Dendritic cell treated with granulocyte-macrophage colony-stimulating factor and Interleukin-4, amounts not matched to agents 40 ng/mL and 50 ng/mL, for 4 days (primary cell): Measurements from ENCODE around the gene YARS1.

Source experiments
- H3K27ac Mint-ChIP-seq: one replicate; pipeline ENCODE4 v1.8.0; 2022; ENCODE audit warnings: mild to moderate bottlenecking, mixed read lengths
- H3K27me3 Mint-ChIP-seq: one replicate; pipeline ENCODE4 v1.8.0; 2022; ENCODE audit warnings: mild to moderate bottlenecking, mixed read lengths
- H3K36me3 Mint-ChIP-seq: one replicate; pipeline ENCODE4 v1.8.0; 2022; ENCODE audit warnings: low read depth, mixed read lengths
- H3K4me1 Mint-ChIP-seq: one replicate; pipeline ENCODE4 v1.8.0; 2022; ENCODE audit warnings: low read depth, mixed read lengths
- H3K4me3 Mint-ChIP-seq: one replicate; pipeline ENCODE4 v1.8.0; 2022; ENCODE audit warnings: mild to moderate bottlenecking, moderate library complexity, mixed read lengths
- H3K9me3 Mint-ChIP-seq: one replicate; pipeline ENCODE4 v1.8.0; 2022; ENCODE audit warnings: mixed read lengths
- intact Hi-C: fragments of 100-400 bp; cut with micrococcal nuclease; formaldehyde crosslinking; loops from one replicate; pipeline ENCODE4 v1.15.0; 2022

Gene YARS1

DNA sequence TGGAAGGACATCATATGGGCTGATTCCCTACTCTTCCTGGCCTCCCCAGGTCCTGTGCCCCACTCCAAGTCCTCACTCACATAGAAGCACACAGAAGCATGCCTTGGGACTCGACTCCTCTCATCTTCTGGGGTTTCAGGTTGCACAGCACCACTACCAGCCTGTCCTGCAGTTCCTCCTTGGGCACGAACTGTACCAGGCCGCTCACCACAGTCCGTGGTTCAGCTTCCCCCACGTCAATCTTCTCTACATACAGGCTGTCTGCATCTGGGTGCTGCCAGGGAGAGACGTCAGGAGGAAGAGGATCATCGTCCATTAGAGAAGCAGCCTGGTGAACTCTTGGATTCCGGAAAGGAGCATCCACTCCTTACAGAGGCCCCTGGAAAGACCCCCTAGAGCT, 37.2 kb downstream of the YARS1 start:
- intact Hi-C loops = no loop called here
- no peak overlapping the region for H3K4me3 Mint-ChIP-seq
- H3K27me3 Mint-ChIP-seq = no peaks in the 10 kb centered on the region
- peaks cover 10% of the 10 kb centered on the region for H3K4me1 Mint-ChIP-seq
- no peaks in the 10 kb centered on the region for H3K9me3 Mint-ChIP-seq
- no peak overlapping the region for H3K27ac Mint-ChIP-seq
- H3K36me3 Mint-ChIP-seq = peaks cover 98% of the 10 kb centered on the region

DNA sequence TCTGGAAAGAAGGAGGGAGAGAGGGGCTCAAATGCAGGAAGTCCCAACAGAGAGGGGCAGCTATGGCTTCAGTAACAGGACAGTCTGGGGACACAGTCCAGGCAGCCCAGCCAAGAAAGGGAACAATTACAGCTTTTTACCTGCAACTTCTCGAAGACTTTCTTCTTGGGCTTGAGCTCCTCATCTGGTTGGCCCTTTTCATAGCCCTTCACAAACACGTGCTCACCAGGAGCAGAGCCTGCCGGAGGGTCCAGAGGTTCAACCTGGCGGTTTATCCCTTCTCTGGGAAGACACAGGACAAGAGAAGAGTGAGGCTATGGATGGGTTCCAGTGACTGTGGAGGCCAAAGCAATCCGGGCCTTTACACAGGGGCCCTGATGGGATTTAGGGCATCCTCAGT, 37.9 kb downstream of the YARS1 start:
- Mint-ChIP-seq H3K4me1 (peaks cover 13% of the 10 kb centered on the region), H3K27ac (no peak overlapping the region), H3K9me3 (no peaks in the 10 kb centered on the region), H3K4me3 (no peak overlapping the region), H3K36me3 (peaks cover 98% of the 10 kb centered on the region), H3K27me3 (no peaks in the 10 kb centered on the region)
- intact Hi-C loops = no loop called here

DNA sequence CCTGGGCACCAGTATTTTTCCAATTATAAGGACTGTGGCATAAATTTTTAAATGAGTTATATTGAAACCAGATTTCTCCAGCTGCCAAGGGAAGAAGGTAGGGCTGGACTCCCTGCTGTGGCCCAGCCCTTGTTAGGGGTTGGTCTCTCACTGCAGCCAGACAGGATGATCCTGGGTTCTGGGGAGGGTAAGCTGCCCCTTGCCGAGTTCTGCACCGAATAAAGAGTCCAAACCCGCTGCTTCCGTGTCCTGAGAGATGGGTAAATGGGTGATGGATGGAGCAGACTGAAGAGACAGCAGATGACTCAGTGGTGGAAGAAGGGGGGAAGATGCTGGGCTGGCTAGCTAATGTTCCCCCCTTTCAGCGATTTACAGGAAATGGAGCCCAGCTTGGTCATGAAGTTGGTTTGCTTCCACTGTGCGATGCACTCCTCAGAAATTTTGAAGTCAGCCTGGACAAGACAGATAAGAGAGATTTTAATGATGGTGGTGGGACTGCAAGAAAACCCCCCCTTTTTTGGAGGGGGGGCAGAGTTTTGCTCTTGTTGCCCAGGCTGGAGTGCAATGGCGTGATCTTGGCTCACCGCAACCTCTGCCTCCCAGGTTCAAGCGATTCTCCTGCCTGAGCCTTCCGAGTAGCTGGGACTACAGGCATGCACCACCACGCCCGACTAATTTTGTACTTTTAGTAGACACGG, 41.4 kb downstream of the YARS1 start:
- Mint-ChIP-seq H3K27ac (no peak overlapping the region), H3K4me3 (no peak overlapping the region), H3K9me3 (no peaks in the 10 kb centered on the region), H3K36me3 (peaks cover 98% of the 10 kb centered on the region), H3K27me3 (no peaks in the 10 kb centered on the region), H3K4me1 (peaks cover 17% of the 10 kb centered on the region)
- intact Hi-C loops = no loop called here

DNA sequence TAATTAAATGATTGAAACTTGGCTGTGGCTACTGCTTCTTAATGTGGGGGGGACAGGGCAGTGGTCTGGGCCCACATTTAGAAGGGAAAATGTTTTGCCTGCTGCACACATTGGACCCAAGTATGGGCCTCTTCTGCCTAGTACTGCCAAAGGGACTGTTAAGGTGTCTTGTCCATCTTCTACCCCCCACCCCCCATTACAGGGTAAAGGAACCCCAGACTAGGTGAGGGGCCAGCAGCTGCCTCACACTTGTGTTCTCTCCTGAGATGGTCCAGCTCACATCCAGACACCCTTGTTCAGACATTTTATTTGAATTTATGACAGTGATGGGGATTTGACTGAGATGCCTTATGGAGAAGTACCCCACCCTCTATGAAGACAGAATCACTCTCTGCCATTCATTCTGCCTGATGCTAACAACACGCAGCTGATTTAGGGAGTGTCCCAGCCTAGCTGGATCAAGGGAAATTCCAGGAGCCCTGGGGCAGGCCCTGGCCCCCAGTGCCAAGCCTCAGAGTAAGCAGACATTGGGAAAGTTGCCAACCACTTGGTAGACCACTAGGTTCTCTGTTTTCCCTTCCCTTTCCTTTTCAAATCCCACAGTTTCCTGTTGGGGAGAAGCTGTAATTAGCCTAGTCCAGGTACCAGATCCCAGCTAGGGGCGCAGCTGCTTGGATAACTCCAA, 42.1 kb downstream of the YARS1 start:
- H3K36me3 Mint-ChIP-seq = peaks cover 98% of the 10 kb centered on the region
- no peak overlapping the region for H3K4me3 Mint-ChIP-seq
- no peak overlapping the region for H3K27ac Mint-ChIP-seq
- intact Hi-C loops = no loop called here
- peaks cover 17% of the 10 kb centered on the region for H3K4me1 Mint-ChIP-seq
- H3K9me3 Mint-ChIP-seq = no peaks in the 10 kb centered on the region
- H3K27me3 Mint-ChIP-seq = no peaks in the 10 kb centered on the region

DNA sequence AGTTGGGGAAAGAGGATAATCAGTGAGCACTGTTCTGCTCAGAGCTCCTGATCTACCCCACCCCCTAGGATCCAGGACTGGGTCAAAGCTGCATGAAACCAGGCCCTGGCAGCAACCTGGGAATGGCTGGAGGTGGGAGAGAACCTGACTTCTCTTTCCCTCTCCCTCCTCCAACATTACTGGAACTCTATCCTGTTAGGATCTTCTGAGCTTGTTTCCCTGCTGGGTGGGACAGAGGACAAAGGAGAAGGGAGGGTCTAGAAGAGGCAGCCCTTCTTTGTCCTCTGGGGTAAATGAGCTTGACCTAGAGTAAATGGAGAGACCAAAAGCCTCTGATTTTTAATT, 42.7 kb downstream of the YARS1 start:
- Mint-ChIP-seq H3K36me3 (peaks cover 98% of the 10 kb centered on the region), H3K9me3 (no peaks in the 10 kb centered on the region), H3K27ac (no peak overlapping the region), H3K4me1 (peaks cover 17% of the 10 kb centered on the region), H3K4me3 (no peak overlapping the region), H3K27me3 (no peaks in the 10 kb centered on the region)
- intact Hi-C loops = no loop called here

DNA sequence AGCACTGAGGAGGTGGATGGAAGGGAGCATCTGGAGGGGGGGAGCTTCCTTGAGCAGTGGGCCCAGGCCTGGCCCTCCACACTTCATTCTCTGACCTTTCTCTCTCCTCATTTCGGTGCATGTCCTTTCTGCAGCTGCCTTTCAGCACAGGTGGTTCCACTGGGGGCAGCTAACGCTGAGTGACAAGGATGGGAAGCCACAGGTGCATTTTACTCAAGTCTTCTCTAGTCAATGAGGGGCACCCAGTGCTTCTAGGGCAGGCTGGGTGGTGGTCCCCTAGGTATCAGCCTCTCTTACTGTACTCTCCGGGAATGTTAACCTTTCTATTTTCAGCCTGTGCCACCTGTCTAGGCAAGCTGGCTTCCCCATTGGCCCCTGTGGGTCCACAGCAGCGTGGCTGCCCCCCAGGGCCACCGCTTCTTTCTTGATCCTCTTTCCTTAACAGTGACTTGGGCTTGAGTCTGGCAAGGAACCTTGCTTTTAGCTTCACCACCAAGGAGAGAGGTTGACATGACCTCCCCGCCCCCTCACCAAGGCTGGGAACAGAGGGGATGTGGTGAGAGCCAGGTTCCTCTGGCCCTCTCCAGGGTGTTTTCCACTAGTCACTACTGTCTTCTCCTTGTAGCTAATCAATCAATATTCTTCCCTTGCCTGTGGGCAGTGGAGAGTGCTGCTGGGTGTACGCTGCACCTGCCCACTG, 43.2 kb downstream of the YARS1 start:
- Mint-ChIP-seq H3K4me1 (peaks cover 17% of the 10 kb centered on the region), H3K4me3 (no peak overlapping the region), H3K9me3 (no peaks in the 10 kb centered on the region), H3K36me3 (peaks cover 98% of the 10 kb centered on the region), H3K27me3 (no peaks in the 10 kb centered on the region), H3K27ac (no peak overlapping the region)
- intact Hi-C loops = loop anchor here (1.0 kb wide), 2 partner anchors 62 to 254 kb away; no protein-coding TSS in a partner anchor

DNA sequence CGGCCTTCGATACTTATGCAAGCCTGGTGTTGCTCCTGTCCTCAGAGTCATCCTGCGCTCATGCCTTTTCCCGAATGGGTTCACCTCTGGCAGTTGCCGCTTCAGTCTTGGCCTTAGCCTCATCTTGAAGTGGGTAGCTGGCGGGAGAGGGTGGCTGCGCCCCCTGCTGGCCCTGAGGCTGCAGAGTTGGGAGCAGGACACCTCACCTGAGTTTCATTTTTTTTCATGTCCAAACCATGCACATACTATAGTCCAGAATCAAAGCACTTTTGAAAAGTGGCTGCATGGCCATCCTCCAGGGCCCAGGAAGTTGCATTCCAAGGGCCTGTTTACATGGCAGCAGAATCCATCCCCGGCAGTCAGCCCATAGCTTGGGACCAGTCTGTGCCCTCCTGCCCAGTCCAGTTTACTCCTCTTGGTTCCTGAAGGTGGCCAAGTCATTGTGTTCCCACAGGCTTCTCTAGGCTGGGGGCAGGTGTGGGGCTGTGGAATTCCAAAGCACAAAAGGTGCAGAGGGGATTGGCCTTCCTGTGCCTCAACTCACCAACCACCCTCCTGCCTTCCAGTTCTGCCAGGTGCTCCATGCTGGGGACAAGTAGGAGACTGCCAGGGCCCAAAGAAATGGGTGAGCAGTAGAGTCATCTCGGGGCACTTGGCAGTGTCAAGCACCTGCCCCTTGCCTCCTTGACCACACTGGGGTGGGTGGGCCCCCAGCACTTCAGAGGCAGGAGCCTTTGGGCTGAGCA, 44.0 kb downstream of the YARS1 start:
- intact Hi-C loops = loop anchor here (1.0 kb wide), 2 partner anchors 61 to 253 kb away; no protein-coding TSS in a partner anchor
- Mint-ChIP-seq H3K27me3 (no peaks in the 10 kb centered on the region), H3K4me3 (no peak overlapping the region), H3K9me3 (no peaks in the 10 kb centered on the region), H3K36me3 (peaks cover 98% of the 10 kb centered on the region), H3K27ac (no peak overlapping the region), H3K4me1 (peaks cover 17% of the 10 kb centered on the region)

DNA sequence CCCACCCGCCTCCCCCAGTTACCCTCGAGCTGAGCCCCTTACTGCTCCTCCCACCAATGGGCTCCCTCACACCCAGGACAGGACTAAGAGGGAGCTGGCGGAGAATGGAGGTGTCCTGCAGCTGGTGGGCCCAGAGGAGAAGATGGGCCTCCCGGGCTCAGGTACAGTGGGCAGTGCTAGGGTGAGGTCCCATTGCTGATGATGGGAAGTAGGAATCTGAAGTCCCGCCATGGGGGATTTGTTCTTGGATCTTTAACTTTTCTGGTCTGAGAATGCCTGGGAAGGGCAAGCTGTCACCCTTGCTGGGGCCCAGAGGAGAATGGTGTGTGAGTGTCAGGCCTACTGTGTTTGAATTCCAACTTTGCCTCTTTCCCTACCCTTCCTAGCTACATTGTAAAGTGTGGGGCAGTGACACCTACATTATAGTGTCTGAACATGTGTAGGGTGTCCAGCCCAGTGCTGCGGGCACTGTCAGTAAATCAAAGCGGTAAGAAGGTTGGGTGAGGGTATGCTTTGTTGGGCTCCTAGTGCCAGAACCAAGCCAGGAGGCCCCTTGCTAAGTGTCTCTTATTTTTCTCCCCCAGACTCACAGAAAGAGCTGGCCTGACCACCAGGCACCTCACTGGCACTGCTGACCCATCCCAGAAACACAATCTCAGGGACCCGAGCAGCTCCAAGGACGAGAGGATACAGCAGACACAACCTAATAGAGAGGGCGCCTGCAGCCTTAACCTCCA, 44.7 kb downstream of the YARS1 start:
- Mint-ChIP-seq H3K4me3 (no peak overlapping the region), H3K9me3 (no peaks in the 10 kb centered on the region), H3K36me3 (peaks cover 98% of the 10 kb centered on the region), H3K4me1 (peaks cover 17% of the 10 kb centered on the region), H3K27me3 (no peaks in the 10 kb centered on the region), H3K27ac (no peak overlapping the region)
- intact Hi-C loops = loop anchor here (1.0 kb wide), 2 partner anchors 60 to 252 kb away; no protein-coding TSS in a partner anchor

DNA sequence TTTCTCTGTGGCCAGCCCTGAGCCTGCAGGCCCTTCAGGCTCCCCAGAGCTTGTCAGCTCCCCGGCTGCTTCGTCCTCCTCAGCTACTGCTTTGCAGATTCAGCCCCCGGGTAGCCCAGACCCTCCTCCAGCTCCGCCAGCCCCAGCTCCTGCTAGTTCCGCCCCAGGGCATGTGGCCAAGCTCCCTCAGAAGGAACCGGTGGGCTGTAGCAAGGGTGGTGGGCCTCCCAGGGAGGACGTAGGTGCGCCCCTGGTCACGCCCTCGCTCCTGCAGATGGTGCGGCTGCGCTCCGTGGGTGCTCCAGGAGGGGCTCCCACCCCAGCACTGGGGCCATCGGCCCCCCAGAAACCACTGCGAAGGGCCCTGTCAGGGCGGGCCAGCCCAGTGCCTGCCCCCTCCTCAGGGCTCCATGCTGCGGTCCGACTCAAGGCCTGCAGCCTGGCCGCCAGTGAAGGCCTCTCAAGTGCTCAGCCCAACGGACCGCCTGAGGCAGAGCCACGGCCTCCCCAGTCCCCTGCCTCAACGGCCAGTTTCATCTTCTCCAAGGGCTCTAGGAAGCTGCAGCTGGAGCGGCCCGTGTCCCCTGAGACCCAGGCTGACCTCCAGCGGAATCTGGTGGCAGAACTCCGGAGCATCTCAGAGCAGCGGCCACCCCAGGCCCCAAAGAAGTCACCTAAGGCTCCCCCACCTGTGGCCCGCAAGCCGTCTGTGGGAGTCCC, 45.4 kb downstream of the YARS1 start:
- Mint-ChIP-seq H3K27me3 (no peaks in the 10 kb centered on the region), H3K4me3 (no peak overlapping the region), H3K9me3 (no peaks in the 10 kb centered on the region), H3K36me3 (peaks cover 100% of the 10 kb centered on the region), H3K27ac (no peak overlapping the region), H3K4me1 (peaks cover 17% of the 10 kb centered on the region)
- intact Hi-C loops = no loop called here

DNA sequence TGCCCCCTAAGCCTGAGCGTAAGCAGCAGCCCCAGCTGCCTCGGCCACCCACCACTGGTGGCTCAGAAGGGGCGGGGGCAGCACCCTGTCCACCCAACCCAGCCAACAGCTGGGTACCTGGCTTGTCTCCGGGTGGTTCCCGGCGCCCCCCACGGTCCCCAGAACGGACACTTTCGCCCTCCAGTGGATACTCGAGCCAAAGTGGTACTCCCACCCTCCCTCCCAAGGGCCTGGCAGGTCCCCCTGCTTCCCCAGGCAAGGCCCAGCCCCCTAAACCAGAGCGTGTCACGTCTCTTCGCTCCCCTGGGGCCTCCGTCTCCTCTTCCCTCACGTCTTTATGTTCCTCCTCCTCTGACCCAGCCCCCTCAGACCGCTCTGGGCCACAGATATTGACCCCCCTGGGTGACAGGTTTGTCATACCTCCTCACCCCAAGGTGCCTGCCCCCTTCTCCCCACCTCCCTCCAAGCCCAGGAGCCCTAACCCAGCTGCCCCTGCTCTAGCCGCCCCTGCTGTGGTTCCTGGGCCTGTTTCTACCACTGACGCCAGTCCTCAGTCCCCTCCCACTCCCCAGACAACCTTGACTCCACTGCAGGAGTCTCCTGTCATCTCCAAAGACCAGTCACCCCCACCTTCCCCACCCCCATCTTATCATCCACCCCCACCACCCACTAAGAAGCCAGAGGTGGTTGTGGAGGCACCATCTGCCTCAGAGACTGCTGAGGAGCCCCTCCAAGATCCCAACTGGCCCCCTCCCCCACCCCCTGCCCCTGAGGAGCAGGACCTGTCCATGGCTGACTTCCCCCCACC, 46.2 kb downstream of the YARS1 start:
- peaks cover 17% of the 10 kb centered on the region for H3K4me1 Mint-ChIP-seq
- no peak overlapping the region for H3K4me3 Mint-ChIP-seq
- H3K27me3 Mint-ChIP-seq = no peaks in the 10 kb centered on the region
- intact Hi-C loops = no loop called here
- H3K36me3 Mint-ChIP-seq = peaks cover 92% of the 10 kb centered on the region
- no peak overlapping the region for H3K27ac Mint-ChIP-seq
- H3K9me3 Mint-ChIP-seq = no peaks in the 10 kb centered on the region

DNA sequence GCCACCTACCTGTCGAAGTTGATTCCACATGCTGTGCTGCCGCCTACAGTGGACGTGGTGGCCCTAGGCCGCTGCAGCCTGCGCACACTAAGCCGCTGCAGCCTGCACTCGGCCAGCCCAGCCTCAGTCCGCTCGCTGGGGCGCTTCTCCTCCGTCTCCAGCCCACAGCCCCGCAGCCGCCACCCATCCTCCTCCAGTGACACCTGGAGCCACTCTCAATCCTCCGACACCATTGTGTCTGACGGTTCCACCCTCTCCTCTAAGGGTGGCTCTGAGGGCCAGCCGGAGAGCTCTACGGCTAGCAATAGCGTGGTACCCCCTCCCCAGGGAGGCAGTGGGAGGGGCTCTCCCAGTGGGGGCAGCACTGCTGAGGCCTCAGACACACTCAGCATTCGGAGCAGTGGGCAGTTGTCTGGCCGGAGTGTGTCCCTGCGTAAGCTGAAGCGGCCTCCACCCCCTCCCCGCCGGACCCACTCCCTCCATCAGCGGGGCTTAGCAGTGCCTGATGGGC, 46.9 kb downstream of the YARS1 start:
- Mint-ChIP-seq H3K4me3 (no peak overlapping the region), H3K27ac (no peak overlapping the region), H3K4me1 (peaks cover 10% of the 10 kb centered on the region), H3K9me3 (no peaks in the 10 kb centered on the region), H3K27me3 (no peaks in the 10 kb centered on the region), H3K36me3 (peaks cover 89% of the 10 kb centered on the region)
- intact Hi-C loops = no loop called here

DNA sequence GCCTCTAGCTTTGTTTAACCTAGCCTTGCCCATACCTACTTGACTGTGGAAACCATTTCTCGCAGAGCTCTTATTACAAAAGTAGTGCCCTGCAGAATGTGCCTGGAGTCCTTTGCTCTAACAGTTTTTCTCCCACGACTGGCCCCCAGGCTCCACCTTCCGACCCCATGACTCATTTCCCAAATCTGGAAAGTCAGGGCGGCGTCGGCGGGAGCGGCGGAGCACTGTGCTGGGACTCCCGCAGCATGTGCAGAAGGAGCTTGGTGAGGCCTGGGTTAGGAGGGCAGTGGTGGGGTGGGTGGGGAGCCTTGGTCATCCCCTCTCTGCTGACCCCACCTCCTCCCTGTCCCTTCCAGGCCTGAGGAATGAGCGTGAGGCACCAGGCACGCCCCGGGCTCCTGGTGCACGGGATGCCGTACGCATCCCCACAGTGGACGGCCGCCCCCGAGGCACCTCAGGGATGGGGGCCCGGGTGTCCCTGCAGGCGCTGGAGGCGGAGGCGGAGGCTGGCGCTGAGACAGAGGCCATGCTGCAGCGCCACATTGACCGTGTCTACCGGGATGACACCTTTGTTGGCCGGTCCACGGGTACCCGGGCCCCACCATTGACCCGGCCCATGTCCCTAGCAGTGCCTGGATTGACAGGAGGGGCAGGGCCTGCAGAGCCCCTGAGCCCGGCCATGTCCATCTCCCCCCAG, 47.5 kb downstream of the YARS1 start:
- Mint-ChIP-seq H3K27me3 (no peaks in the 10 kb centered on the region), H3K4me1 (peaks cover 7% of the 10 kb centered on the region), H3K9me3 (no peaks in the 10 kb centered on the region), H3K4me3 (no peak overlapping the region), H3K27ac (no peak overlapping the region), H3K36me3 (peaks cover 89% of the 10 kb centered on the region)
- intact Hi-C loops = no loop called here
